Mammary epithelial cell (primary cell): ENCODE measurements around the gene PKD1.
"Not testable (repeated sequence)": the region's sequence is repeated elsewhere in the genome, so short reads cannot be mapped to it uniquely, and the experiment has no call there.

ENCODE experiments used
- CTCF ChIP-seq, 2 donors: IDR thresholded peaks in 1 of 2; conservative IDR thresholded peaks in 1 of 2; 2 replicates each; pipeline ENCODE4 v1.5.1; 2011 to 2012; ENCODE audit warnings: inconsistent platforms in 2 of 2, low read length in 2 of 2, mild to moderate bottlenecking in 2 of 2, control low read depth in 1 of 2, low read depth in 1 of 2; ENCODE audit not compliant: insufficient read depth in 1 of 2; ENCODE audit errors: extremely low read depth in 1 of 2
- EZH2 ChIP-seq: IDR thresholded peaks from 2 replicates; pipeline ENCODE4 v1.6.1; 2012; ENCODE audit warnings: low read length, inconsistent platforms, borderline replicate concordance

- not testable (repeated sequence) for TF ChIP-seq CTCF (conservative IDR thresholded peaks at IDR 0.05 in 1 of 2, IDR thresholded peaks at IDR 0.05 in 1 of 2; ENCODE audit: extremely low read depth in 1 of 2, insufficient read depth in 1 of 2, low read depth in 1 of 2, low read length in 2 of 2); EZH2
Measured at GRCh38 chr16:2108446-2109270, 27.0 kb downstream of the PKD1 start.
